ENCODE results near the gene RALGDS.
A peak's percentile ranks its signal among the peaks of the same experiment; 100 is the strongest.

RALGDS gene

GRCh38 chr9:133120501-133121197, 391 bp downstream of the RALGDS start:
- H3K9me3 Mint-ChIP-seq: no peaks in the 10 kb centered on the region

GRCh38 chr9:133119846-133120500, 1.1 kb downstream of the RALGDS start:
- H3K36me3 Mint-ChIP-seq (ENCODE audit: low read depth): peaks cover 8% of the 10 kb centered on the region
- peaks cover 75% of the 10 kb centered on the region for H3K4me1 Mint-ChIP-seq (ENCODE audit: low read depth)
- no peaks in the 10 kb centered on the region for H3K27me3 Mint-ChIP-seq
- peak overlapping the region; percentile 66 for H3K27ac Mint-ChIP-seq
- no peak for DNase-seq
- H3K9me3 Mint-ChIP-seq: no peaks in the 10 kb centered on the region
- H3K4me3 Mint-ChIP-seq: peak overlapping the region; percentile 80

More at GRCh38 chr9:133120501-133121197, 391 bp downstream of the RALGDS start:
- Mint-ChIP-seq H3K36me3 (ENCODE audit: low read depth) (peaks cover 8% of the 10 kb centered on the region), H3K27ac (peak overlapping the region; percentile 66), H3K27me3 (no peaks in the 10 kb centered on the region), H3K4me1 (ENCODE audit: low read depth) (peaks cover 72% of the 10 kb centered on the region), H3K4me3 (peak overlapping the region; percentile 80)
- no peak for DNase-seq

GRCh38 chr9:133119103-133119845, 1.8 kb downstream of the RALGDS start:
- peak overlapping the region; percentile 26 for H3K27ac Mint-ChIP-seq

GRCh38 chr9:133118568-133118967, 2.5 kb downstream of the RALGDS start:
- H3K36me3 Mint-ChIP-seq (ENCODE audit: low read depth): peaks cover 9% of the 10 kb centered on the region
- no peaks in the 10 kb centered on the region for H3K27me3 Mint-ChIP-seq
- H3K9me3 Mint-ChIP-seq: no peaks in the 10 kb centered on the region
- DNase-seq: no peak
- no peak overlapping the region for H3K27ac Mint-ChIP-seq
- H3K4me1 Mint-ChIP-seq (ENCODE audit: low read depth): peaks cover 78% of the 10 kb centered on the region
- H3K4me3 Mint-ChIP-seq: peak overlapping the region; percentile 50

More at GRCh38 chr9:133119103-133119845, 1.8 kb downstream of the RALGDS start:
- Mint-ChIP-seq H3K4me1 (ENCODE audit: low read depth) (peaks cover 75% of the 10 kb centered on the region), H3K9me3 (no peaks in the 10 kb centered on the region), H3K36me3 (ENCODE audit: low read depth) (peaks cover 8% of the 10 kb centered on the region), H3K4me3 (peak overlapping the region; percentile 80), H3K27me3 (no peaks in the 10 kb centered on the region)
- DNase-seq: no peak

- peaks cover 81% of the 10 kb centered on the region for H3K4me1 Mint-ChIP-seq (ENCODE audit: low read depth)
- no peaks in the 10 kb centered on the region for H3K27me3 Mint-ChIP-seq
- no peak for DNase-seq
- H3K27ac Mint-ChIP-seq: no peak overlapping the region
- peaks cover 10% of the 10 kb centered on the region for H3K36me3 Mint-ChIP-seq (ENCODE audit: low read depth)
- H3K9me3 Mint-ChIP-seq: no peaks in the 10 kb centered on the region
- no peak overlapping the region for H3K4me3 Mint-ChIP-seq
Observed at GRCh38 chr9:133118179-133118520, 2.9 kb downstream of the RALGDS start.

GRCh38 chr9:133117271-133118178, 3.5 kb downstream of the RALGDS start:
- H3K36me3 Mint-ChIP-seq (ENCODE audit: low read depth): peaks cover 10% of the 10 kb centered on the region
- DNase-seq: no peak
- no peak overlapping the region for H3K4me3 Mint-ChIP-seq
- peak overlapping the region; percentile 72 for H3K27ac Mint-ChIP-seq
- H3K4me1 Mint-ChIP-seq (ENCODE audit: low read depth): peaks cover 84% of the 10 kb centered on the region
- H3K27me3 Mint-ChIP-seq: no peaks in the 10 kb centered on the region
- no peaks in the 10 kb centered on the region for H3K9me3 Mint-ChIP-seq

GRCh38 chr9:133116346-133117231, 4.5 kb downstream of the RALGDS start:
- Mint-ChIP-seq H3K4me3 (peak overlapping the region; percentile 61), H3K9me3 (no peaks in the 10 kb centered on the region), H3K27me3 (no peaks in the 10 kb centered on the region), H3K4me1 (ENCODE audit: low read depth) (peaks cover 77% of the 10 kb centered on the region), H3K36me3 (ENCODE audit: low read depth) (peaks cover 18% of the 10 kb centered on the region), H3K27ac (peak overlapping the region; percentile 95)
- no peak for DNase-seq

- Mint-ChIP-seq H3K9me3 (no peaks in the 10 kb centered on the region), H3K27ac (peak overlapping the region; percentile 95), H3K4me1 (ENCODE audit: low read depth) (peaks cover 73% of the 10 kb centered on the region), H3K36me3 (ENCODE audit: low read depth) (peaks cover 26% of the 10 kb centered on the region), H3K4me3 (peak overlapping the region; percentile 61), H3K27me3 (no peaks in the 10 kb centered on the region)
- DNase-seq: peak; percentile 77
Observed at GRCh38 chr9:133115604-133116345, 5.3 kb downstream of the RALGDS start.

- H3K4me1 Mint-ChIP-seq (ENCODE audit: low read depth): peaks cover 74% of the 10 kb centered on the region
- no peak for DNase-seq
- no peaks in the 10 kb centered on the region for H3K9me3 Mint-ChIP-seq
- H3K36me3 Mint-ChIP-seq (ENCODE audit: low read depth): peaks cover 33% of the 10 kb centered on the region
- no peaks in the 10 kb centered on the region for H3K27me3 Mint-ChIP-seq
- peak overlapping the region; percentile 61 for H3K4me3 Mint-ChIP-seq
- peak overlapping the region; percentile 95 for H3K27ac Mint-ChIP-seq
Observed at GRCh38 chr9:133114886-133115603, 6.0 kb downstream of the RALGDS start.

GRCh38 chr9:133113949-133114885, 6.8 kb downstream of the RALGDS start:
- H3K36me3 Mint-ChIP-seq (ENCODE audit: low read depth): peaks cover 41% of the 10 kb centered on the region
- H3K27ac Mint-ChIP-seq: peak overlapping the region; percentile 95
- no peak for DNase-seq
- H3K9me3 Mint-ChIP-seq: no peaks in the 10 kb centered on the region
- H3K27me3 Mint-ChIP-seq: no peaks in the 10 kb centered on the region
- H3K4me3 Mint-ChIP-seq: no peak overlapping the region
- peaks cover 70% of the 10 kb centered on the region for H3K4me1 Mint-ChIP-seq (ENCODE audit: low read depth)

- no peaks in the 10 kb centered on the region for H3K9me3 Mint-ChIP-seq
- peaks cover 61% of the 10 kb centered on the region for H3K4me1 Mint-ChIP-seq (ENCODE audit: low read depth)
- peaks cover 48% of the 10 kb centered on the region for H3K36me3 Mint-ChIP-seq (ENCODE audit: low read depth)
- peak overlapping the region; percentile 85 for H3K27ac Mint-ChIP-seq
- H3K4me3 Mint-ChIP-seq: peak overlapping the region; percentile 10
- no peak for DNase-seq
- no peaks in the 10 kb centered on the region for H3K27me3 Mint-ChIP-seq
Observed at GRCh38 chr9:133113163-133113948, 7.7 kb downstream of the RALGDS start.

All from activated T-cell treated with anti-CD3 and anti-CD28 coated beads, Interleukin-2, amount 50 U/mL, for 24 hours (primary cell).